CD4-positive, alpha-beta T cell (primary cell): Measurements from ENCODE around the gene ORM2. TPM values are rescaled to one million over a fixed set of nuclear protein-coding genes. Genes with fewer than 3 reads are reported as not detected.

Source experiments
- ATAC-seq: fragments of 200-7000 bp; cut with Tn5 transposase; one replicate; pipeline ENCODE4 v1.10.0; 2022; ENCODE audit warnings: mild to moderate bottlenecking; ENCODE audit not compliant: poor library complexity
- CTCF ChIA-PET: fragments of 350-600 bp; sonication (Branson Sonifier 250); formaldehyde crosslinking; loops from one replicate; lab custom pipeline; 2021; ENCODE audit warnings: antibody characterized with exemption, inconsistent platforms; lab: Charles Lee
- POLR2A ChIA-PET: fragments of 350-600 bp; sonication (Branson Sonifier 250); formaldehyde crosslinking; loops from one replicate; lab custom pipeline; 2021; ENCODE audit warnings: antibody characterized with exemption, inconsistent platforms; lab: Charles Lee
- DNase-seq, 14 experiments: peaks; one replicate each; pipeline ENCODE4 v3.0.0-alpha.2; 2013 to 2020; ENCODE audit warnings: mixed read lengths in 2 of 14
- H3K27ac ChIP-seq, 2 donors: one replicate each; pipeline versions ENCODE4 v1.5.1 to v1.7.0; 2013; ENCODE audit warnings: low read length in 2 of 2, low read depth in 1 of 2, mild to moderate bottlenecking in 1 of 2
- H3K27me3 ChIP-seq, 2 experiments: 1 replicate in 1 of 2; 2 replicates in 1 of 2; pipeline versions ENCODE4 v1.6.1 to v1.7.0; 2013; ENCODE audit warnings: low read length in 2 of 2, control low read depth in 1 of 2, mild to moderate bottlenecking in 1 of 2, moderate library complexity in 1 of 2; ENCODE audit not compliant: insufficient read depth in 2 of 2, control insufficient read depth in 1 of 2
- H3K36me3 ChIP-seq: one replicate; pipeline ENCODE4 v1.6.1; 2013; ENCODE audit warnings: low read length, control low read depth; ENCODE audit not compliant: insufficient read depth
- H3K4me1 ChIP-seq: one replicate; pipeline ENCODE4 v1.6.1; 2013; ENCODE audit warnings: low read length, control low read depth; ENCODE audit not compliant: insufficient read depth
- H3K4me3 ChIP-seq: one replicate; pipeline ENCODE4 v1.5.1; 2013; ENCODE audit warnings: mild to moderate bottlenecking, low read length, moderate library complexity
- H3K9me3 ChIP-seq, 2 experiments: 1 replicate in 1 of 2; 2 replicates in 1 of 2; pipeline versions ENCODE4 v1.6.1 to v1.7.0; 2013; ENCODE audit warnings: low read length in 2 of 2, mild to moderate bottlenecking in 2 of 2, control low read depth in 1 of 2, moderate library complexity in 1 of 2; ENCODE audit not compliant: control insufficient read depth in 1 of 2, insufficient read depth in 1 of 2
- H3K27ac Mint-ChIP-seq: one replicate; pipeline ENCODE4 v1.8.0; 2020; ENCODE audit warnings: mixed read lengths
- H3K27me3 Mint-ChIP-seq: one replicate; pipeline ENCODE4 v1.8.0; 2021; ENCODE audit warnings: mixed read lengths
- H3K36me3 Mint-ChIP-seq: one replicate; pipeline ENCODE4 v1.8.0; 2021; ENCODE audit warnings: low read depth, mixed read lengths
- H3K4me1 Mint-ChIP-seq: one replicate; pipeline ENCODE4 v1.8.0; 2021; ENCODE audit warnings: low read depth, mixed read lengths
- H3K4me3 Mint-ChIP-seq: one replicate; pipeline ENCODE4 v1.8.0; 2020; ENCODE audit warnings: mild to moderate bottlenecking, mixed read lengths
- H3K9me3 Mint-ChIP-seq: one replicate; pipeline ENCODE4 v1.8.0; 2020; ENCODE audit warnings: mixed read lengths
- intact Hi-C, 2 experiments: fragments of 100-400 bp; cut with DNase I in 1 of 2; cut with micrococcal nuclease in 1 of 2; formaldehyde crosslinking; loops; one replicate each; pipeline versions ENCODE4 v1.15.1 to v1.9.0; 2023 to 2025; cut with DNase I, micrococcal nuclease
- total RNA-seq, 174 experiments: library from RNA in 2 of 174; stranded (reverse) in 2 of 174; gene quantifications; one replicate each; pipeline ENCODE4 v1.2.3 and lab custom pipeline; 2021 to 2026
- TF ChIP-seq, protein P1 (sequence below): fragments of 200-600 bp; IDR thresholded peaks from one replicate; pipeline ENCODE4 v1.8.0; 2022; ENCODE audit warnings: antibody characterized with exemption, mild to moderate bottlenecking

Gene ORM2
- total RNA-seq, 2 experiments from 2014 or later, result not detected

GRCh38 chr9:114336699-114337395 is 7.2 kb downstream of the ORM2 start:
- no peak for ATAC-seq
- no peaks in the 10 kb centered on the region for H3K27me3 Mint-ChIP-seq
- no peaks in the 10 kb centered on the region for H3K9me3 Mint-ChIP-seq
- Histone ChIP-seq H3K27ac (no peak overlapping the region), H3K27me3 (no peaks in the 10 kb centered on the region), H3K4me3 (no peak overlapping the region), H3K36me3 (peaks cover 73% of the 10 kb centered on the region), H3K9me3 (peaks cover 0 to 5% of the 10 kb centered on the region in 2 experiments), H3K4me1 (peaks cover 11% of the 10 kb centered on the region)
- intact Hi-C loops, result no loop called here
- H3K27ac Mint-ChIP-seq, result peak overlapping the region; percentile 44
- H3K36me3 Mint-ChIP-seq, result peaks cover 71% of the 10 kb centered on the region
- no peak overlapping the region for H3K4me3 Mint-ChIP-seq
- ChIA-PET POLR2A (interaction anchor here (0.9 to 1.7 kb wide), 4 partner anchors 13 to 51 kb away, joined by 3 to 5 read pairs (median 4); partner anchors contain the start of gene AKNA), CTCF (no interaction called here)
- peaks cover 14% of the 10 kb centered on the region for H3K4me1 Mint-ChIP-seq
- TF ChIP-seq, protein P1, sequence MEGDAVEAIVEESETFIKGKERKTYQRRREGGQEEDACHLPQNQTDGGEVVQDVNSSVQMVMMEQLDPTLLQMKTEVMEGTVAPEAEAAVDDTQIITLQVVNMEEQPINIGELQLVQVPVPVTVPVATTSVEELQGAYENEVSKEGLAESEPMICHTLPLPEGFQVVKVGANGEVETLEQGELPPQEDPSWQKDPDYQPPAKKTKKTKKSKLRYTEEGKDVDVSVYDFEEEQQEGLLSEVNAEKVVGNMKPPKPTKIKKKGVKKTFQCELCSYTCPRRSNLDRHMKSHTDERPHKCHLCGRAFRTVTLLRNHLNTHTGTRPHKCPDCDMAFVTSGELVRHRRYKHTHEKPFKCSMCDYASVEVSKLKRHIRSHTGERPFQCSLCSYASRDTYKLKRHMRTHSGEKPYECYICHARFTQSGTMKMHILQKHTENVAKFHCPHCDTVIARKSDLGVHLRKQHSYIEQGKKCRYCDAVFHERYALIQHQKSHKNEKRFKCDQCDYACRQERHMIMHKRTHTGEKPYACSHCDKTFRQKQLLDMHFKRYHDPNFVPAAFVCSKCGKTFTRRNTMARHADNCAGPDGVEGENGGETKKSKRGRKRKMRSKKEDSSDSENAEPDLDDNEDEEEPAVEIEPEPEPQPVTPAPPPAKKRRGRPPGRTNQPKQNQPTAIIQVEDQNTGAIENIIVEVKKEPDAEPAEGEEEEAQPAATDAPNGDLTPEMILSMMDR, result no peak
- DNase-seq, result no peak

DNA sequence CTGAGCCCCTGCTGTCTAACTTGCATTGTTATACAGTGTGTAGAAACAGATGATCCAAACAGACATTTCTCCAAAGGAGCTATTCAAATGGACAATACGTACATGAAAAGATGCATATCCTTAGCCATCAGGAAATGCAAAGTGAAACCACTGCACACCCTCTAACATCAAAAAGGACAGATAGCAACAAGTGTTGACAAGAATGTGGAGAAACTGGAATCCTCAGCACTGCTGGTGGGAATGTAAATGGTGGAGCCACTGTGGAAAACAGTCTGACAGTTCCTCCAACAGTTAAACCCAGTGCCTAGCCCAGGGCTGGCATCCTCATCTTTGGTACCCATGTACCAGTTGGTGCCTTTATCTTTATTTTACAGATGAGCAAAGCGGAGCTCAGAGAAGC is 8.5 kb downstream of the ORM2 start:
- H3K4me1 ChIP-seq, result peaks cover 11% of the 10 kb centered on the region
- ATAC-seq (no peak), DNase-seq (no peak)
- no peaks in the 10 kb centered on the region for H3K9me3 Mint-ChIP-seq
- H3K27ac ChIP-seq, result no peak overlapping the region
- POLR2A ChIA-PET, result interaction anchor here (1.0 to 1.7 kb wide), 4 partner anchors 12 to 254 kb away, joined by 3 to 10 read pairs (median 4); partner anchors contain the start of gene AKNA
- H3K4me1 Mint-ChIP-seq, result peaks cover 15% of the 10 kb centered on the region
- H3K4me3 ChIP-seq, result no peak overlapping the region
- CTCF ChIA-PET, result interaction anchor here (0.7 to 1.5 kb wide), 4 partner anchors 44 to 169 kb away, joined by 3 to 4 read pairs (median 3); no protein-coding TSS in a partner anchor
- H3K27me3 Mint-ChIP-seq, result no peaks in the 10 kb centered on the region
- peaks cover 86% of the 10 kb centered on the region for H3K36me3 ChIP-seq
- H3K27me3 ChIP-seq, result no peaks in the 10 kb centered on the region
- no peak overlapping the region for H3K4me3 Mint-ChIP-seq
- H3K36me3 Mint-ChIP-seq, result peaks cover 81% of the 10 kb centered on the region
- TF ChIP-seq, protein P1, result no peak
- peak overlapping the region; percentile 60 for H3K27ac Mint-ChIP-seq
- intact Hi-C loops, result loop anchor here in 1 of 2 experiments (2.0 kb wide), 2 partner anchors 55 to 167 kb away; partner anchors contain the start of gene WHRN
- H3K9me3 ChIP-seq, result peaks cover 0 to 5% of the 10 kb centered on the region in 2 experiments

DNA sequence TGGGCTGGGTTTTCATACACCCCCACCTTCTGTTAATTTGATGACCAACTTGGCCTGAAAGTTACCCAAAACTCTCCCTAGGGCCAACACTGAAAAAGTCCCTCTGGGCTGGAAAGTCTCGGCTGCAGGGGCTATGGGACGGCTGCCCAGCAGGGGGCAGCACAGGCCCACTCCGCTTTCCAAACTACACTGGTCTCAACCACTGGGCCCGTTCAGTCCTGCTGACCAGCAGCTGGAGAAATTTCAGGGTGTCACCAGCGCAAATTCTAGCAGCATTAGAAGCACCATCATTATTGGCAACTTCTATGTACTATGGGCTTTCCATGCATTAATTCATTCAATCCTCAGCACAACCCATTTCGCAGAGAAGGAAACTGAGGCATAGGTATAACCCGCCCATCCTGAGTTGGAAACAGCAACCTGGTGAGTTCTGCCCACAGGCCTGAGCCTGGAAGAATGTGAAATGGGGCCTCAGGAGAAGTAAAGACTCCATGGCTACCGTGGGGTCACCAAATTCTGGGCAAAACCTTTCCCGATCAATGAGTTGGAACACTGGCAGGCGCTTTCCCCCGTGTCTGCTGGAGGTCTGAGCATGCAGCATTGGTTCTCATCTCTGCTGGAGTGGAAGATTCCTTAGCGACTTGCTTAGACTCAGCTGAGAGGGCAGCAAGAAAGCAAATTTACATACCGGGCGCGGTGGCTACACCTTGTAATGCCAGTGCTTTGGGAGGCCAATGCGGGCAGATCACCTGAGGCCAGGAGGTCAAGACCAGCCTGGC is 9.7 kb downstream of the ORM2 start:
- TF ChIP-seq, protein P1, result peak; percentile 89
- peaks cover 0 to 3% of the 10 kb centered on the region in 2 experiments for H3K9me3 ChIP-seq
- intact Hi-C loops, result loop anchor here in 1 of 2 experiments (1.0 to 2.0 kb wide), 3 partner anchors 53 to 314 kb away; partner anchors contain the start of gene WHRN
- Mint-ChIP-seq H3K36me3 (peaks cover 93% of the 10 kb centered on the region), H3K4me1 (peaks cover 16% of the 10 kb centered on the region), H3K9me3 (no peaks in the 10 kb centered on the region), H3K27ac (peak overlapping the region; percentile 62), H3K27me3 (no peaks in the 10 kb centered on the region), H3K4me3 (no peak overlapping the region)
- DNase-seq (peak; percentile 23 to 75 (median 44)), ATAC-seq (peak; percentile 67)
- CTCF ChIA-PET, result interaction anchor here (0.7 to 1.5 kb wide), 8 partner anchors 10 to 315 kb away, joined by 3 to 6 read pairs (median 4); no protein-coding TSS in a partner anchor
- no peaks in the 10 kb centered on the region for H3K27me3 ChIP-seq
- POLR2A ChIA-PET, result interaction anchor here (1.0 to 2.5 kb wide), 6 partner anchors 11 to 253 kb away, joined by 3 to 10 read pairs (median 3); partner anchors contain the start of gene AKNA
- H3K4me3 ChIP-seq, result no peak overlapping the region
- H3K27ac ChIP-seq, result peak overlapping the region in 1 of 2 donors; percentile 40
- peaks cover 11% of the 10 kb centered on the region for H3K4me1 ChIP-seq
- H3K36me3 ChIP-seq, result peaks cover 96% of the 10 kb centered on the region
